ACC112 (cell line): Measurements from ENCODE around the gene TTC9.
"Not testable (repeated sequence)": the region's sequence is repeated elsewhere in the genome, so short reads cannot be mapped to it uniquely, and the experiment has no call there.

ENCODE experiments used
- H2AFZ ChIP-seq: fragments of 200-600 bp; sonication (generic); one replicate; pipeline ENCODE4 v1.6.0; 2017; ENCODE audit warnings: antibody characterized with exemption, low read length; ENCODE audit not compliant: unreplicated experiment
- H3K27ac ChIP-seq: fragments of 200-600 bp; sonication (generic); 2 replicates; pipeline ENCODE4 v1.5.1; 2014; ENCODE audit warnings: low read depth, mild to moderate bottlenecking, antibody characterized with exemption, low read length, moderate library complexity
- H3K27me3 ChIP-seq: fragments of 200-600 bp; sonication (generic); 2 replicates; pipeline ENCODE4 v1.6.1; 2014; ENCODE audit warnings: mild to moderate bottlenecking, antibody characterized with exemption, low read length, moderate library complexity, mixed read lengths; ENCODE audit not compliant: insufficient read depth
- H3K36me3 ChIP-seq: fragments of 200-600 bp; sonication (generic); 2 replicates; pipeline ENCODE4 v1.6.1; 2016; ENCODE audit warnings: mild to moderate bottlenecking, antibody characterized with exemption, low read length, moderate library complexity, mixed read lengths; ENCODE audit not compliant: insufficient read depth
- H3K4me1 ChIP-seq: fragments of 200-600 bp; sonication (generic); one replicate; pipeline ENCODE4 v1.6.1; 2016; ENCODE audit warnings: low read length, mixed read lengths; ENCODE audit not compliant: insufficient read depth, unreplicated experiment, control insufficient read depth
- H3K4me3 ChIP-seq: fragments of 200-600 bp; sonication (generic); 2 replicates; pipeline ENCODE4 v1.5.1; 2014; ENCODE audit warnings: mild to moderate bottlenecking, low read depth, low read length
- H3K79me2 ChIP-seq: fragments of 200-600 bp; sonication (generic); one replicate; pipeline ENCODE4 v1.6.0; 2016; ENCODE audit warnings: low read length; ENCODE audit not compliant: control insufficient read depth, unreplicated experiment, insufficient read depth

The TTC9 gene

GRCh38 chr14:70703621-70704168, 62.0 kb downstream of the TTC9 start:
- H3K36me3 ChIP-seq, H2AFZ ChIP-seq, H3K79me2 ChIP-seq, H3K4me1 ChIP-seq, H3K4me3 ChIP-seq, H3K27ac ChIP-seq: not testable (repeated sequence)
- peaks cover 20% of the 10 kb centered on the region for H3K27me3 ChIP-seq

GRCh38 chr14:70704960-70705359, 63.2 kb downstream of the TTC9 start:
- Histone ChIP-seq H3K79me2 (no peaks in the 10 kb centered on the region), H3K36me3 (no peaks in the 10 kb centered on the region), H3K4me3 (no peak overlapping the region), H3K27ac (no peak overlapping the region), H3K4me1 (no peaks in the 10 kb centered on the region), H2AFZ (no peak overlapping the region), H3K27me3 (peaks cover 20% of the 10 kb centered on the region)

- Histone ChIP-seq H3K27ac (no peak overlapping the region), H3K27me3 (peaks cover 10% of the 10 kb centered on the region), H3K4me1 (no peaks in the 10 kb centered on the region), H2AFZ (no peak overlapping the region), H3K36me3 (no peaks in the 10 kb centered on the region), H3K79me2 (no peaks in the 10 kb centered on the region), H3K4me3 (no peak overlapping the region)
These were observed 64.5 kb downstream of the TTC9 start for GRCh38 chr14:70706177-70706576.

GRCh38 chr14:70707138-70708038, 65.7 kb downstream of the TTC9 start:
- Histone ChIP-seq H2AFZ (no peak overlapping the region), H3K27me3 (no peaks in the 10 kb centered on the region), H3K27ac (no peak overlapping the region), H3K36me3 (no peaks in the 10 kb centered on the region), H3K79me2 (no peaks in the 10 kb centered on the region), H3K4me1 (no peaks in the 10 kb centered on the region), H3K4me3 (no peak overlapping the region)

- Histone ChIP-seq H3K36me3 (no peaks in the 10 kb centered on the region), H3K4me1 (no peaks in the 10 kb centered on the region), H2AFZ (no peak overlapping the region), H3K27me3 (no peaks in the 10 kb centered on the region), H3K4me3 (no peak overlapping the region), H3K79me2 (no peaks in the 10 kb centered on the region), H3K27ac (no peak overlapping the region)
These were observed 67.2 kb downstream of the TTC9 start for GRCh38 chr14:70708717-70709570.

- Histone ChIP-seq H3K36me3 (no peaks in the 10 kb centered on the region), H2AFZ (no peak overlapping the region), H3K4me3 (no peak overlapping the region), H3K4me1 (no peaks in the 10 kb centered on the region), H3K79me2 (no peaks in the 10 kb centered on the region), H3K27me3 (peaks cover 1% of the 10 kb centered on the region; the same call in 1 of the 2 replicates), H3K27ac (no peak overlapping the region)
These were observed 68.1 kb downstream of the TTC9 start for GRCh38 chr14:70709726-70710382.

GRCh38 chr14:70711451-70711850, 69.7 kb downstream of the TTC9 start:
- Histone ChIP-seq H3K4me1 (no peaks in the 10 kb centered on the region), H3K27ac (no peak overlapping the region), H3K79me2 (no peaks in the 10 kb centered on the region), H3K4me3 (no peak overlapping the region), H3K36me3 (no peaks in the 10 kb centered on the region), H2AFZ (no peak overlapping the region), H3K27me3 (peaks cover 8% of the 10 kb centered on the region)

- H3K79me2 ChIP-seq = no peaks in the 10 kb centered on the region
- no peak overlapping the region for H3K27ac ChIP-seq
- H3K27me3 ChIP-seq = peaks cover 17% of the 10 kb centered on the region
- no peaks in the 10 kb centered on the region for H3K36me3 ChIP-seq
- H3K4me1 ChIP-seq = no peaks in the 10 kb centered on the region
- H3K4me3 ChIP-seq = no peak overlapping the region
- no peak overlapping the region for H2AFZ ChIP-seq
These were observed 71.4 kb downstream of the TTC9 start for GRCh38 chr14:70713096-70713495.

- no peaks in the 10 kb centered on the region for H3K36me3 ChIP-seq
- H3K79me2 ChIP-seq = no peaks in the 10 kb centered on the region
- H3K27ac ChIP-seq = no peak overlapping the region
- H3K4me3 ChIP-seq = no peak overlapping the region
- H3K27me3 ChIP-seq = peaks cover 17% of the 10 kb centered on the region
- no peaks in the 10 kb centered on the region for H3K4me1 ChIP-seq
- H2AFZ ChIP-seq = peak overlapping the region; percentile 2
These were observed 71.8 kb downstream of the TTC9 start for GRCh38 chr14:70713511-70713916.

- Histone ChIP-seq H3K4me3 (no peak overlapping the region), H3K27ac (no peak overlapping the region), H3K79me2 (no peaks in the 10 kb centered on the region), H3K4me1 (no peaks in the 10 kb centered on the region), H2AFZ (peak overlapping the region; percentile 2), H3K27me3 (peaks cover 21% of the 10 kb centered on the region), H3K36me3 (no peaks in the 10 kb centered on the region)
These were observed 72.4 kb downstream of the TTC9 start for GRCh38 chr14:70714055-70714550.
